Fibroblast of upper back skin (primary cell): ENCODE measurements around the gene NCK2.

Experiments
- DNase-seq: peaks from one replicate; pipeline ENCODE4 v3.0.0-alpha.2; 2013

NCK2 gene

GRCh38 chr2:105744909-105745853, at the start of gene NCK2:
NCK2 (plus strand) TSS chr2:105744912; CDS start chr2:105855064, 110,152 bp downstream.
- DNase-seq = no peak

GRCh38 chr2:105697781-105698449, 46.8 kb upstream of the NCK2 start:
- DNase-seq = no peak

- DNase-seq = no peak
Observed at GRCh38 chr2:105698820-105699219, 45.9 kb upstream of the NCK2 start.

- no peak for DNase-seq
Observed at GRCh38 chr2:105701042-105701441, 43.7 kb upstream of the NCK2 start.

- no peak for DNase-seq
Observed at GRCh38 chr2:105708697-105709096, 36.0 kb upstream of the NCK2 start.

- DNase-seq = no peak
Observed at GRCh38 chr2:105711394-105711793, 33.3 kb upstream of the NCK2 start.

- peak; percentile 87 for DNase-seq
Observed at GRCh38 chr2:105712166-105712915, 32.4 kb upstream of the NCK2 start.

- DNase-seq = peak; percentile 87
Observed at GRCh38 chr2:105712981-105713596, 31.6 kb upstream of the NCK2 start.

GRCh38 chr2:105714141-105714540, 30.6 kb upstream of the NCK2 start:
- DNase-seq = no peak

GRCh38 chr2:105718846-105719481, 25.7 kb upstream of the NCK2 start:
- DNase-seq = no peak

GRCh38 chr2:105721991-105722511, 22.7 kb upstream of the NCK2 start:
- DNase-seq = no peak

- DNase-seq = no peak
Observed at GRCh38 chr2:105722726-105723297, 21.9 kb upstream of the NCK2 start.

- DNase-seq = no peak
Observed at GRCh38 chr2:105723431-105723830, 21.3 kb upstream of the NCK2 start.

- DNase-seq = peak; percentile 68
Observed at GRCh38 chr2:105725388-105725787, 19.3 kb upstream of the NCK2 start.

GRCh38 chr2:105730170-105730569, 14.5 kb upstream of the NCK2 start:
- no peak for DNase-seq

- no peak for DNase-seq
Observed at GRCh38 chr2:105731511-105731910, 13.2 kb upstream of the NCK2 start.

- peak; percentile 54 for DNase-seq
Observed at GRCh38 chr2:105732101-105732500, 12.6 kb upstream of the NCK2 start.

GRCh38 chr2:105732955-105733607, 11.6 kb upstream of the NCK2 start:
- no peak for DNase-seq

GRCh38 chr2:105733875-105734274, 10.8 kb upstream of the NCK2 start:
- DNase-seq = no peak

- peak; percentile 87 for DNase-seq
Observed at GRCh38 chr2:105734762-105735538, 9.8 kb upstream of the NCK2 start.
